Measurements from ENCODE around the gene LCN15. TPM values are rescaled to one million over a fixed set of nuclear protein-coding genes. Genes with fewer than 3 reads are reported as not detected.
A peak's percentile ranks its signal among the peaks of the same experiment; 100 is the strongest.

Gene LCN15
- total RNA-seq, 1 experiment from 2014 or later: not detected

GRCh38 chr9:136718345-136719194, 45.7 kb downstream of the LCN15 start:
- no peaks in the 10 kb centered on the region for H3K9me3 ChIP-seq (ENCODE audit: control insufficient read depth, low read depth, low read length)
- no peak overlapping the region for H3K56ac ChIP-seq (ENCODE audit: insufficient read length, low read depth, low read length)
- H3K9ac ChIP-seq (ENCODE audit: extremely low read depth, insufficient read length, low read length): no peak overlapping the region
- H3K27me3 Mint-ChIP-seq (ENCODE audit: low read depth): no peaks in the 10 kb centered on the region; the same call in 1 of the 2 replicates
- no peak overlapping the region for H2BK15ac ChIP-seq (ENCODE audit: low read depth, low read length)
- no peak overlapping the region for H2BK5ac ChIP-seq (ENCODE audit: insufficient read length, low read length)
- no CpG with 5 or more reads among the region's 20 CpGs for WGBS (ENCODE audit: extremely low coverage, insufficient read length, low lambda C conversion rate)
- DNase-seq: no peak
- no peaks in the 10 kb centered on the region for H3K23me2 ChIP-seq (ENCODE audit: insufficient read length, low read depth, low read length, poor library complexity, severe bottlenecking)
- H3K79me2 ChIP-seq (ENCODE audit: insufficient read depth, low read length): peaks cover 4% of the 10 kb centered on the region; the same call in 1 of the 2 replicates
- no peaks in the 10 kb centered on the region for H3K27me3 ChIP-seq (ENCODE audit: insufficient read depth, low read length)
- no peak overlapping the region for H3K4ac ChIP-seq (ENCODE audit: low read depth, low read length)
- H2AK5ac ChIP-seq (ENCODE audit: insufficient read length, low read length): no peak overlapping the region
- no peak overlapping the region for H3T11ph ChIP-seq (ENCODE audit: low read length)
- H3K14ac ChIP-seq (ENCODE audit: insufficient read depth, low read length): no peak overlapping the region; the same call in 1 of the 2 replicates
- peak overlapping the region in 1 of 3 experiments; percentile 49; a peak in 1 of 7 replicates for H3K27ac Mint-ChIP-seq
- no peak overlapping the region for H2BK120ac ChIP-seq (ENCODE audit: low read depth, low read length, poor library complexity, severe bottlenecking)
- no peak for TF ChIP-seq CTCF (conservative IDR thresholded peaks at IDR 0.05)
- H3K23ac ChIP-seq (ENCODE audit: insufficient read length, low read depth, low read length): no peak overlapping the region
- no peak overlapping the region for H4K8ac ChIP-seq (replicated peaks; ENCODE audit: insufficient read length, low read depth, low read length)
- H4K91ac ChIP-seq (ENCODE audit: insufficient read length, low read depth, low read length): no peak overlapping the region
- no peaks in the 10 kb centered on the region; a peak in 1 of 5 replicates for H3K9me3 Mint-ChIP-seq
- H3K4me1 ChIP-seq (ENCODE audit: insufficient read depth, low read length): no peaks in the 10 kb centered on the region; the same call in 1 of the 2 replicates
- no peak overlapping the region for H4K5ac ChIP-seq (ENCODE audit: insufficient read length, low read depth, low read length)
- no peak overlapping the region for H2BK20ac ChIP-seq (ENCODE audit: low read depth, low read length, poor library complexity, severe bottlenecking)
- H2AFZ ChIP-seq (ENCODE audit: low read length): no peak overlapping the region
- H3K36me3 Mint-ChIP-seq (ENCODE audit: insufficient read depth in 1 of 3, low read depth in 3 of 3): peaks cover 3 to 15% (median 6%) of the 10 kb centered on the region in 3 experiments; a peak in 5 of 7 replicates
- no peak overlapping the region for H3K4me3 Mint-ChIP-seq
- H3K4me2 ChIP-seq (ENCODE audit: insufficient read depth, insufficient read length, low read length): no peak overlapping the region
- no peaks in the 10 kb centered on the region for H4K20me1 ChIP-seq (ENCODE audit: control insufficient read depth, insufficient read depth, insufficient read length)
- no peak overlapping the region for H3K27ac ChIP-seq (ENCODE audit: insufficient read length, low read depth, low read length)
- H3K79me1 ChIP-seq (ENCODE audit: insufficient read depth, low read depth, low read length, poor library complexity, severe bottlenecking): peaks cover 8% of the 10 kb centered on the region
- H3K4me1 Mint-ChIP-seq: peaks cover 3 to 11% of the 10 kb centered on the region in 2 experiments; a peak in 2 of 4 replicates
- no peak overlapping the region for H3K18ac ChIP-seq (ENCODE audit: insufficient read length, low read depth, low read length)
- H2BK12ac ChIP-seq (ENCODE audit: insufficient read length, low read depth, low read length): no peak overlapping the region
